Left forelimb (tissue), 1 donor: ENCODE results near the gene FKRP.

Experiments
- DNase-seq: peaks from one replicate; pipeline ENCODE4 v3.0.0-alpha.2; 2018; ENCODE audit warnings: low spot score

FKRP gene

GRCh38 chr19:46732172-46732938 is 13.5 kb upstream of the FKRP start:
- no peak for DNase-seq

DNA sequence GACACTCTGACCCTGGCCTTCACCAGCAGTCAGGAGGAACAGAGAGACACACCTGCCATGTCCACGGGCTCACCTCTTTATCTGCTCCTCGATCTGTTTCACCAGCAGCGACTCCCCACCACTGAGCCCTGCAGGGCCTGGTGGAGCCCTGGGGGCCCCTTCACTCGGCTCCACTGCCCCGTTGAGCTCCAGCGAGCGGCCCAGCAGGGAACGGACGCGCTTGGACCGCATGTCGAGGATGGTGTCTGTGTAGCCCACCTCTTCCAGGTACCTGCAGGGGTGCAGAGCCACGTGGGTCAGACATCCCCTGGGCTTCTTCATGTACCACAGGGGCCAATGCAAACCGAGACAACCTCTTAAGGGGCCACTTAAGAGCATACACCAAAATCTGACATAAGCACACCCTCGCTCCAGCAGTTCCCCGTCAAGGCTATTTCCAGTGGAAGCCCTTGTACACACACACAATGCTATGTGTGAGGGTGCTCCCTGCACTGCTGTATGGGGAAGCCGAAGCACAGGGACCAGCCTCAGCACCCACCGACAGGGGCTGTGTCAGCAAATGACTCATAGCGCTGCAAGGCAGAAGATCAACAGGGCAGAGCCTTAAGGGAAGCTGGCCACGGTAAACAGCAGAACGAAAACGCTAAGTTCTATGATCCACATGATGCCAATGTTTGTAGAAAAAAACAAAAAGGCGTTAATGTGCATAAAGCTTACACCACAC is 12.7 kb upstream of the FKRP start:
- no peak for DNase-seq

DNA sequence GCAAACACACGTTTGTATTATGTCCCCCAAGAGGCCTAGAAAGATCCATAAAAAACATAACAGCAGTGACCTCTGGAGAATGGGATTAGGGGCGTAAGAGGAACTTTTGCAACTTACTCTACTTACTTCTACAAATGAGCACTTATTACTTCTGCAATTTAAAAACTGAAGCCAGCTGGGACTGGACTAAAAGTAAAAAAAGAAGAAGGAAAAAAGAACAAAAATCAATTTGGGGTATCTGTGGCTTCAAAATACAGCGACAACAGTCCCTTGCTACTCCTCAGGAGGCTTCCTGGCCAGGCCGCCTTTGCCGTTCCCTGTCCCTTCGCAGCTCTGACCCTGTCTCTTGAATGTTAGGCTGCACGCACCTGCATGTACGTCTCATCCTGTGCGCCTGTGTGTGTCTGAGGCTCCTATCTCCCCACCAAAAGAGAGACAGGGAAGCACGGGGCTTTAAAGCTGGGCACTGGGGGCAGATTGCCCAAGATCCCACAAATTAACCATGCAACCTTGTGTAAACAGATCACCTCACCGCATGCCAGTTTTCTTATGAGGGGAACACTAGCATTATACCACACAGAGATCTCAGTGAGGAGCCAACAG is 12.1 kb upstream of the FKRP start:
- DNase-seq, result no peak

DNA sequence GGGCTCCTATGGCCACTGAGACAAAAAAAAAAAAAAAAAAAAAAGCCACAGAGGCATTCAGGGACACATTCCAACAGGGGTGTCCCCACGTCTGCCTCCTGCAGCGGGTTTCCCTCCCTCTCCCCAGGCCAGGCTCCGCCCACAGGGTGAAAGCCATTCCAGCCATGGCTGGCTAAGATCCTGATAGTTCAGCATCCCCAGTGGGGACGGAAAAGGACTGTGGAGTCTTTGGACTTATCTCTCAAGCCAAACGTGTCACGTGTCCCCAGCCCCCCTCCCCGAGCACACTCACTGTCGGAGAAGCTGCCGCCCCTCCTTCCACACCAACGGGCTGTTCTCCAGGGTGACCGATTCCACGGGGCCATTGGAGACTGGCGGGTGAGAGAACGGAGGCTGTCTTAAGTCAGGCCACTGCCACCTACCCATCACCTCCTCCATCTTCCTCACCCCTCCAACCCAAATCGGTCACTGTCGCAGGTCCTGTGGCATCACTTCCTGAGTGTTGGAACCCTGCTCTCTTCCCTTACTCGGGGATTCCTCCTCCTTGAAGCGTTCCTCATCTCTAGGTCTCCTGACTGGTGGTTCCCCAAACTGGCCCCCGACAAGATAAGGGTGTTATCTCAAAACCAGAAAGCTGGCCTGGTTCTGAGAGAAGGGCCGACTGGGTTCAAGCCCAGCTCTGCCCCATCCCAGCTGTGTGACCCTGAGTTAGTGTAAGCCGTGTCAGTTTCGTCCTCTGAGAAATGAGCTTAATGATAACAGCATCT is 9.1 kb upstream of the FKRP start:
- DNase-seq, result no peak

DNA sequence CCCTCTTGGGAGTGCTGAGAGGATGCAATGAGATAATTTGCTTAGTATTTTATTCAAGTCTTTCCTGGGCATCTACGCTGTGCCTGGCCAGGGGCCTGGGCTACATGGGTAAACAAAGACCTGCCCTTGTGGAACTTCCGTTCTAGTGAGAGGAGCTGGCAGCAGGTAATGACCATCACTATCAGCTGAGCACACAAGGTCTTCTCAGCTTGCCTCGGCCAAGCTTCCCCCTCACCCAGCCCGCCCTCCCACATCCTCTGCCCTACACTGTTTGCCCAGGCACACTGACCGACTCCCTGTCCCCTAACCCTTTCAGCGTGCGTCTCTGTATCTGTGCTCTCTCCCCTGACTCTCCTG is 8.6 kb upstream of the FKRP start:
- no peak for DNase-seq

DNA sequence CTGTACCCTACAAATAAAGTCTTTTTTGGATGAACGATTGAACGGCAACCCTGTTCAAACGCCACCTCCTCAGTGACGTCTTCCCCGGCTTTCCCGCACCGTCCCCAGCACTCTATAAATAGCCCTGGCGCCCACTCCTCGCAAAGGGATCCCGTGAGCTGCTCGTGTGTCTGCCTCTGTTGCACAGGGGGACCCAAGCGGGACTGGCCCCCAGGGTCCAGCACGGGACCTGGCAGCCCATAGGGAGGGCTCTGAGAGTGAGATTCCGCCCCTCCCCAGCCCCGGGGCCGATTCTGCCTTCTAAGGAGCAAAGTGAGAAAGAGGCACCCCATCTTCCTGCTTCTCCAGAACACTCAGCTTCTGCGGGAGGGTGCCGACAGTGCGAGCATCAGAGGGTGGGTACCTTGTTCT is 8.1 kb upstream of the FKRP start:
- DNase-seq, result no peak

DNA sequence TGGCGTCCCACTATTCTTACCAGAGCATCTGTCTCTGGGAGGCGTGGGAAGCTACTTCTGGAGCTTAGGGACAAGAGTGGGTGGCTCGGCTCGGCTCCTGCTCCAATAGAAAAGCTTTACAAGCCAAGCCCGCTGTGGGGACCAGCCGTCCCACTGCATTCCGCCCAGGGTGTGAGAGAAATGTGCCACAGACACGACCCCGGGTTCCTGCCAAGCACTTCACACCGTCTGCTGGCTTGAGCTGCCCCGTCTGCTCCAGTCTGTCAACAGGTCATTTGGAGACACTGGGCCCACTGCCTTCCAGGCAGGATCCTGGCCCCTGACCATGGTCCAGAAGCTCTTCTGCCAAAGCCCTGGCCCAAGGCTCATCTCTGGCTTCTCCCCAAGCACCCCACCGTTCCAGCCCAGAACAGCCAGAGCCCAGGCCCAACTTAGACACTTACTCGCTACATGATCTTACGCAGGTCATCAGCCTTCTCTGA is 6.5 kb upstream of the FKRP start:
- no peak for DNase-seq

DNA sequence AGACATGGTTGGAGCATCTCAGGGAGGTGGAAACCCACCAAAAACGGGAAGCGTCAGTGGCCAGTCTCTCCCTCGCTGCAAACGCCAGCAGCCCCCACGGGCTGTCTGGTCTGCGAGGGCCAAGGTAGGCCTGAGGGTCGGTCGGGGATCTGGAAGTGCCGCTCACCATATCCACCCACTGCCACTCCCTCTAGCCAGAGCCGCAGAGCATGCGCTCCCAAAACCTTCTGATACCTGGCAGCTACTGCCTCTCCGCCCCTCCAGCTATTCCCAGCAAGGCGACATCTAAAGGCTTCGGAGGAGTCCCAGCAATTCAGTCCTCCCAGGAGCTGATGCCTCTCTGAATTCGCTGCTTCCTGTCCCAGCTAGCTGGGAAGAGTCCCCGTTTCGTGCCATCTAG is 4.4 kb upstream of the FKRP start:
- DNase-seq, result no peak

GRCh38 chr19:46742926-46743480 is 2.9 kb upstream of the FKRP start:
- DNase-seq, result no peak

DNA sequence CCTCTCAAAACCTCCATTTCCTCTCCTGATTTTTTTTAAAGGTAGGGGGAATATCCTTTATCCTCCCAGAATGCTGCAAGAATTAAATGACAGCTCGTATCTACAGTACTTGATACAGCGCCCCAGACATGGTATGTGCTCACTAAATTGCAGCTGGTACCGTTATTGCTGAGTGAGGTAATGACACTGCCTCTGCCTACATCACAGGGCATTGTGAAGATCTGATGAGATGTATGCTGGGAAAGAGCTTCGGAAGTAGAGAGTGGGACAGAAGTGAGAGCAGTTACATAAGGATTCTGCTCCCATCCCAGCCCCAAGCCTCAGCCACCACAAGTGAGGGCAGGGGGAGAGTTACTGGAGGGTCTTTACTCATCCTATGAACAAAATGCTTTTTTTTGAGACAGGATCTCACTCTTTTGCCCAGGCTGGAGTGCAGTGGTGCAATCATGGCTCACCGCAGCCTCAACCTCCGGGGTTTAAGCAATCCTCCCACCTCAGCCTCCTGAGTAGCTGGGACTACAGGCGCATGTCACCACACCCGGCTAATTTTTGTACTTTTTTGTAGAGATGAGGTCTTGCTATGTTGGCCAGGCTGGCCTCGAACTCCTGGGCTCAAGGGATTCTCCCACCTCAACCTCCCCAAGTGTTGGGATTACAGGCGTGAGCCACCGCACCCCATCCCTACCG is 1.7 kb upstream of the FKRP start:
- DNase-seq, result no peak

DNA sequence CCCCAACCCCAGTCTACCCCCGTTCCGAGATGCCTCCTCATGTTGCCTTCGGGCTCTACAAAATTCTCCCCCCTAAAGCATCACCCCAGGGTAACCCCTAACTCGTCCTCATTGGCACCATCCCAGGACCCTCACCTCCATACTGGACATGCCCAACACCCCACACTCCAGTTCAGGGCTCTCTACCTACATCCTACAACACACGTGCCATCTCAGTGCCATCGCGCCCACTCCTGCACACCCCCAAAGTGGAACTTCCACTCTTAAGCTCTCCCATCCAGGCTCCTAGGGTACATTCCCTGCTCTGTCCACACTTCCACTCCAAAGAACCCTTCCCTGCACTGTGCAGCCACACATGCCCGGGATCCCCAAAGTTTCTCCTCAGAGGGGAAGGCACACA is 827 bp upstream of the FKRP start:
- no peak for DNase-seq

GRCh38 chr19:46746281-46747057 is 612 bp downstream of the FKRP start, which contains the start of gene STRN4:
Gene STRN4 (minus strand): TSS chr19:46746450. CDS start chr19:46746430, 20 bp downstream.
- DNase-seq, result peak; percentile 82

GRCh38 chr19:46748325-46749109 is 2.7 kb downstream of the FKRP start:
- DNase-seq, result no peak

DNA sequence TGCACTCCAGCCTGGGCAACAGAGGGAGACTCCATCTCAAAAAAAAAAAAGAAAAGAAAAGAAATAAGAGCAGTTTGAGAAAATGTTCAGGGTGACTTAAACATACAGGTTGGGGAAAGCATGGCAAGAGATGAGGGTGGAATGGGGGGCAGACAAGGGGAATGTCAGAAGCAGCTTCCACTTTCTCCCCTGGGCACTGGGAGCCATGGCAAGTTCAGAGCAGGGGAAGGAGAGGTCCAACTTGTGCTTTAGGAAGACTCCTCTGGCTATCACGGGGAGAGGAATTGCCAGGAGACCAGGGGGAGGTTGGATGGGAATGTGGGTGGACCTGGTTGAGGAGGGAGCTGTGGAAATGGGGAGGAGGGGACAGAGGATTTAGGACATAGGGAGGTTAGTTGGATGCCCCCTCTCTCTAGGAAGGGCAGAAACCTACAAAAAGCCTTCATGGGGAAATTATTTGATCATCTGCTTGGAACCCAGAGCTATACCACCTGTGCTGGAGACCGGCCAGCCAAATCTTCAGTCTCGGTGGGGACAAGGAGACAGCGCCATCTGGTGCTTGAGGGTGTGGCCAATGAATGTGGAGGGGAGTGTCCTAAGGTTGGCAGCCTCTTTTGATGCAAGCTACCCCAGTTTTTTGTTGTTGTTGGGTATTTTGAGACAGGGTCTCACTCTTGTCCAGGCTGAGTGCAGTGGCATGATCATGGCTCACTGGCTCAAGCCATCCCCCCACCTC is 7.7 kb downstream of the FKRP start:
- DNase-seq, result no peak

- no peak for DNase-seq
These were observed 9.4 kb downstream of the FKRP start for GRCh38 chr19:46755077-46755852.

- no peak for DNase-seq
These were observed 10.1 kb downstream of the FKRP start for GRCh38 chr19:46755853-46756543.

DNA sequence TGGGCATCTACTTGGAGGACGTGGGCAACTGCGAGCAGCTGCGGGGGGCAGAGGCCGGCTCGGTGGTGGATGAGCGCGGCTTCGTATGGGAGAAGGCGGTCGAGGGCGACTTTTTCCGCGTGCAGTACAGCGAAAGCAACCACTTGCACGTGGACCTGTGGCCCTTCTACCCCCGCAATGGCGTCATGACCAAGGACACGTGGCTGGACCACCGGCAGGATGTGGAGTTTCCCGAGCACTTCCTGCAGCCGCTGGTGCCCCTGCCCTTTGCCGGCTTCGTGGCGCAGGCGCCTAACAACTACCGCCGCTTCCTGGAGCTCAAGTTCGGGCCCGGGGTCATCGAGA is 10.7 kb downstream of the FKRP start:
- DNase-seq, result no peak

DNA sequence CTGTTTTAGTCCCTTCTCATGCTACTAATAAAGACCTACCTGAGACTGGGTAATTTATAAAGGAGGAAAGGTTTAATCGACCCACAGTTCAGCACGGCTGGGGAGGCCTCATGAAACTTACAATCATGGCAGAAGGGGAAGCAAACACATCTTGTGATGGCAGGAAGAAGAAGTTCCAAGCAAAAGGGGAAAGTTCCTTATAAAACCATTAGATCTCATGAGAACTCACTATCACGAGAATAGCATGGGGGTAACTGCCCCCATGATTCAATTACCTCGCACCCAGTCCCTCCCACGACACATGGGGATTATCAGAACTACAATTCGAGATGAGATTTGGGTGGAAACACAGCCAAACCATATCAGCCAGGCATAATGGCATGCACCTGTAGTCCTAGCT is 13.3 kb downstream of the FKRP start:
- no peak for DNase-seq
